Ecto neural progenitor cell (in vitro differentiated cells): ENCODE measurements around the gene EIF1.
"Not testable (repeated sequence)": the region's sequence is repeated elsewhere in the genome, so short reads cannot be mapped to it uniquely, and the experiment has no call there.

Experiments used
- DNase-seq: peaks from one replicate; pipeline ENCODE4 v3.0.0-alpha.2; 2018; ENCODE audit warnings: low spot score

Gene EIF1

DNA sequence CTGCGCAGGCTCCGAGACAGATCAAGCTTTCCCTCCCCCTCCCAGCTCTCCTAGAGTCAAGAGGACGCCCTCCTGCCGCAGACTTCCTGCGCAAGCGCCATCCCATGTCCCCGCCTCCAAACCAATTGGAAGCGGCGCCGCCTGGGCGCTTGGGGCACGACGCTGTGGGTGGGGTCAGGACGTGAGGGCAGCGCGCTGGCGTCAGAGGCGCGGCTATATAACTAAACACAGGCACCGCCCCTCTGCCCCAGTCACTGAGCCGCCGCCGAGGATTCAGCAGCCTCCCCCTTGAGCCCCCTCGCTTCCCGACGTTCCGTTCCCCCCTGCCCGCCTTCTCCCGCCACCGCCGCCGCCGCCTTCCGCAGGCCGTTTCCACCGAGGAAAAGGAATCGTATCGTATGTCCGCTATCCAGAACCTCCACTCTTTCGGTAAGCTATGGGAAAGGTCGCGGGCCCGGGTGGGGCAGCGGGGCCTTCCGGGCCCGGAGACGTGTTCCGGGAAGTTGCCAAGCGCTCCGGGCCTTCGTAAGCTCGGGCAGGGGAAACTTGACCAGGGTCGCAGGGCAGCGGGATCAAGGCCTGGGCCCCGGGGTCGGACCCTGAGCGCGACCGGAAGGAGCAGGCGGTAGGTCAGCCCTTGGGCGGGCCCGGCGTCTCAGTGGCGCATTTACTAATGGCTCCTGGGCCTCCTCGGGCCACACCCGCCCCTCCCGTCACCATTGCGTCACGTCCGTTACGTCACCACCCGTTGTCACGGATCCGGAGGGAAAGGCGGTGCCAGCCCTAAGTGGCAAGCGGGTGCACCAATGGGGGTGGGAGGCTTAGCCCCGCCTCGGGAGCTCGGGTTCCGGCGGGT lies at the start of gene EIF1:
EIF1 (plus strand) TSS at position 245 of the 856 bp plus-strand sequence; CDS start at position 399, 154 bp downstream.
- DNase-seq = peak; percentile 100

DNA sequence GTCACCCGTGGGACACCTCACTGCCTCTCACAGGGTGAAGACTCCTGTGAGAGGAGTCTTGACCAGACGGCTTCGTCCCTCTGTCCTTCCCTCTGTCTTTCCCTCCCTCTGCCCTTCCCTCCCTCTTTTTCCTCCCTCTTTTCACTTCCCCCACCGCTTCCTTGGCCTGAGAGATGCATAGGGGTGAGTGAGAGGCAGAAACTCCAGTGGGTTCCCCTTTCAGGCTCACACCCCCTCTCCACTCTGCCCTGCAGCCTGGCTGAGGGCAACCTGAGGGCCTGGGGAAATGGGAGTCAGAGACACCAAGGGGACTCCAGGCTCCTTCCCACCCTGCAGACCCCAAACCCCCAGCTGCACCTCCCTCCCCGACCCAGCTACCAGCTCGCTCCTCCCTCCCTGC lies 49.7 kb upstream of the EIF1 start:
- DNase-seq = no peak

DNA sequence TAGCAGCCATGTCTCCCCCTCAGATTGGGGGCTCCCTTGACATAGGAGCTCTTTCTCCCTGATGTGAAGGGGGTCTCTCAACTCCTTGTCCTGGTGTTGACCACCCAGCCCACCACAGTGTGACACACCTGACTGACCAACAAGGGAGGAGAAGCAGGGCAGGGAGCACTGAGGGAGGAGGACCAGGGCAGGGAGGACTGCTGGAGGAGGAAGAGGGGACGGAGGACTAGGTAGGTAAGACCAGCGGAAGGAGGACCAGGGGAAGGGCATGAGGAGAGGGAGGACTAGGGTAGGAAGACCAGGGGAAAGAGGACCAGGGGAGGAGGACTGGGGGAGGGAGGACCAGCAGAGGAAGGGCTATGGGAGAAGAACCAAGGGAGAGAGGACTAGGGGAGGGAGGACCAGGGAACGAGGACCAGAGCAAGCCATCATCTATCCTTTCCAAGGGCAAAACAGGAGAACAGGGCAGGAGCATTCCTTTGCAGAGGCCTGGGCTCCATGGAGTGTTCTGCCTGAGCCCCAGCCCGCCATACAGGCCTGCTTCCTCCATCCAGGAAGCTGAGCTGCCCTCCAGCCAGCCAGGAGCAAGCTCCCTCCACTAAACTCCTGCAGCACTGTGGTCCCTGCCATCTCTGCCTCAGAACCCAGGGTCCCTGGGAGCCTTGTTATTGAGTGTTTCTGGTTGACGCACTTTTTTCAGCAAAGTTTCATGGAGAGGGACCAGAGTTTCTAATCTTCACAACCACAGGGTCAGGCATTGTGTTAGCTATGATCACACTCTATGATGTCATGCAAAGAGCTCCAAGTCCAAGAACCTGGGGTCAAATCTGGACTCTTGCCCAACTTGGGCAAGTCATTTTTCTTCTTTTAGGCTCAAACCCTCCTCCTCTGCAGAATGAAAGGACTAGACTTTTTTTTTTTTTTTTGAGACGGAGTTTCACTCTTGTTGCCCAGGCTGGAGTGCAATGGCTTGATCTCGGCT lies 48.9 kb upstream of the EIF1 start:
- no peak for DNase-seq

DNA sequence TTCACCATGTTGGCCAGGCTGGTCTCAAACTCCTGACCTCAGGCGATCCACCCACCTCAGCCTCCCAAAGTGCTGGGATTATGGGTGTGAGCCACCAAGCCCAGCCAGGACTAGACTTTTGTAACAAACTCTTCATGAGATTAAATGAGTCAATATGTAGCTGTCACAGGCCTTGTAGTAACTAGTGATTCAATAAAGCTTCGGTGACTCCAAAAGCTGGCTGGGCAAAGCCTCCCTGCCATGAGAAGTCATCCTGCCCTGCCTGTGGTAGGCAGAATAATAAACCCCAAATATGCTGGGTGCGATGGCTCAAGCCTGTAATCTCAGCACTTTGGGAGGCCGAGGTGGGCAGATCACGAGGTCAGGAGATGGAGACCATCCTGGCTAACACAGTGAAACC lies 48.1 kb upstream of the EIF1 start:
- DNase-seq = not testable (repeated sequence)

DNA sequence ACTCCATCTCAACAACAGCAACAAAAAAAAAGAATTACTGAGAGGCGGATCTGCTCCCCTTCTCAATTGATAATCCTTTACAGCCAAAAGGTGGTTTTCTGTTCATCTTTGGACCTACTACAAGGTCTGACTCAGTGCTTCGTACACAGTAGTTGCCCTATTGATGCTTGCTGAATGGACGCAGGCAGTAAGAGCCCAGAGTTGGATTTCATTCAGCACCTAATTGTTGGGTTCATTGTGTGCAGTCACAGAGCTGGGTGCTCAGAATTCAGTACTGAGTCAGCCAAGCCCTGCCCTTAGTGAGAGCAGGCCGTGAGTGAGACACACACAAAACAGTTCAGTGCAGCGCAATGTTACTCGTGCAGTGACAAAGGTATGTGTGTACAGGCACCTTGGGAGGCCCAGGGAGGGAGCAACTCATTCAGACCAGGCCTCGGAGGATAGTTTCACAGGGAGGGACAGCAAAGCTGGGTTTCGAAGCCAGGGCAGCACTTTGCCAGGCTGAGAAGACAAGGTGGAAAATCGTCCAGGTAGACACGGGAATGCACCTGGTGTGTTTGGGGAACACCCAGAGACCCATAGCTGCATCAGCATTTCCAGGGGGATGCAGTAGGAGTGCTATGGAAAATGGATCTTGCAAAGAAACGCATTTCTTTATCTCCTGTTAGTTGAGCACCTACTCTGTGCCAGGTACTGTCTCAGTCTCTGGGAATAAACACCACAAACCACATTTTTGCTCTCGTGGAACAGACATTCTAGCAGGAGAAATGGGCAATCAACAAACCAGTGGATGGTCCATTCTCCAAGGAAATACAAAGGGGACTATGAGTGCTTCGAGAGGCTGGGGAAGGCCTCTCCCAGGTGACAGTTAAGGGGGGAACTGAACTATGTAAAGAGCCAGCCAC lies 46.2 kb upstream of the EIF1 start:
- DNase-seq = no peak

DNA sequence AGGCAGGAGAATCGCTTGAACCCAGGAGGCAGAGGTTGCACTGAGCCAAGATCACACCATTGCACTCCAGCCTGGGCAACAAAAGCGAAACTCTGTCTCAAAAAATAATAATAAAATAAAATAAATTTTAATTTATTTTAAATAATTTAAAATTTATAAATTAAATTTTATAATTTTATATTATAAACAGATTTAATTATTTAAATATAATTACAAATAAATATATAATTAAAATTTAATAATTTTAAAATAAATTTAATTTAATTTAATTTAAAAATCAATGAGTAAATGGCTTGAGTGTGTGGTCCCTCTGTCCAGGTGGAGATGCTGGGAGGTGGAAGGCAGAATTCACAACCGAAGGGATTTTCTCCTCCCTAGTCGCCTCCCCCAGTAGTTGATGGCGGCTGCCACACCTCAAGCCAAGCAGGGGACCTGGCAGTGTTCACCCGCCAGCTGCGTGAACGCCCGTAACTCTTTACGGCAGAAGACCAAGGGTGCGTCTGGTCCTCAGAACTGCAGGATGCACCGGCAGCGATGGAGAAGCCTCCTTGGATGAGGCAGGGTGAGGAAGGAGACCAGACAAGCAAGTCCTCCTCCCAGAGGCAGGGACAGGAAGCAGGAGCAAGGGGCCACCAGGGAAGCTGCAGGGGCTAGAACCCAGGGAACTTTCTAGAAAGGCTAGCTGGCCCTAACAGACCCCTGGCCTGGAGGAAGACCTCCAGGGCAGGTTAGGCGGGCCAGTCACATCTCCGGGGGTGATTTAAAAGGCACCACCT lies 41.5 kb upstream of the EIF1 start:
- no peak for DNase-seq

DNA sequence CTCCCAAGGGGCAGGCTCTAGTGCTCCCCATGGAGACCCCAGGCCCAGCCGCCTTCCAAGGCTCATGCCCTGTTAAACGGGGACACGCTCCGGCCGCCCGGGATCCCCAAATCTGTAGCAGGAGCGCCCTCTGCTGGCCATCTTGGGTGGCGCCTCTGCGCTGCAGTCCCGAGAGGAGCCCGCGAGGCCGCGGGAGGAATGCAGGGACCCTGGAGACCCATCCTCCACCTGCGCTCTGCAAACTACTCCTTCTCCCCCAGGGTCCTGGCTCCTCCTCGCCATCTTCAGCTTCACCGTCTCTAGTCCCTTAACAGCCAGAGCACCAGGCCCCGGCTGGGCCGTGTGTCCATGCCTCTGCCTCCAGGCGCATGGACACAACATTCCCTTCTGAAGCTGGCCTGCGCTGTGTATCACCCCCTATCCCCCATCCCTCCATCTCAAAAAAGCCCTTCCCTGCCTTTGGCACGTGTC lies 40.7 kb upstream of the EIF1 start:
- DNase-seq = peak; percentile 99

DNA sequence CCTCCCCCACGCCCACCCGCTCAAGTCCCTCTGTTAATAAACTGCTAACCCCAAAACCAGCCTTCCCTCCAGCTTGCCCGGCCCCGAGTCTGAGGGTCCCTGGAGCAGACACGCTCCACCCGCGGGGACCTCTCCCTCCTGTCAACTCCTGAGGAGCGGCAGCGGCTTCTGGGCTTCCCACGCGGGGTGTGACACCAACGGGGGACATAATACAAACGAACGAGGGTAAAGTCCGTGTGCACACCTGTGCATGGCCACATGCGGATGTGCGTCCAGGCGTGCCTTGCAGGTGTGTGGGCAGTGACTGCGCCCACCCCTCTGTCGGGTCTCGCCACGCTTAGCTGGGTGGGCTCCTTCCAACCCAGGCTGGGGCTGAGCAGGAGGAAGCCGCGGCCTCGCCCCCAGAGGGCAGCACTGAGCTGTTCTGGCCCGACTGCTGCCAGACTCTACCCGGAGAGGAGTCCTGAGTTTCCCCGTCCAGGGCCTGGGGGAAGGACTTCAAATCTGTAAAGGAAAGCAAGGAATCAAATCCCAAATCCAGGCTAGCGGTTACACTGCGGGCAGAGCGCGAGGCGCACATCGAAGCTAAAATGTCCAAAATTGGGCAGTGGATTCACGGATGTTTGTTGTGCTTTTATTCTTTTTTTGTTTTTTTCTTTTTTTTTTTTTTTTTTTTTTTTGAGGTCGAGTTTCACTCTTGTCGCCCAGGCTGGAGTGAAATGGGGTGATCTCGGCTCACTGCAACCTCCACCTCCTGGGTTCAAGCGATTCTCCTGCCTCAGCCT lies 40.1 kb upstream of the EIF1 start:
- DNase-seq = peak; percentile 97

DNA sequence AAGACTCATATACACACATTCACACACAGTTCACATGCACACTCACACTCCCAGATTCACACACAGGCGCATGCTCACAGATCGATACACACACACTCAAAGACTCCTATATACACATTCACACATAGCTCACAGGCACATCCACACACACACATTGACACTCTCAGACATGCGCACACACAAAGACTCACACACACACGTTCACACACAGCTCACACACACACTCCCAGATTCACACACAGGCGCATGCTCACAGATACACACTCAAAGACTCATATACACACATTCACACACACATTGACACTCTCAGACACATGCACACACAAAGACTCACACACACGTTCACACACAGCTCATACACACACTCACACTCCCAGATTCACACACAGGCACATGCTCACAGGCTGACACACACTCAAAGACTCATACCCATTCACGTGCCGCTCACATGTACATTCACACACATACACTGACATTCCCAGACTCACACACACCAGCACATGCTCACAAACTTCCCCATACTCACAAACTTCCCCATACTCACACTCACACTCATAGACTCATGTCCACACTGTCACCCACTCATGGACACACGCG lies 38.7 kb upstream of the EIF1 start:
- no peak for DNase-seq

DNA sequence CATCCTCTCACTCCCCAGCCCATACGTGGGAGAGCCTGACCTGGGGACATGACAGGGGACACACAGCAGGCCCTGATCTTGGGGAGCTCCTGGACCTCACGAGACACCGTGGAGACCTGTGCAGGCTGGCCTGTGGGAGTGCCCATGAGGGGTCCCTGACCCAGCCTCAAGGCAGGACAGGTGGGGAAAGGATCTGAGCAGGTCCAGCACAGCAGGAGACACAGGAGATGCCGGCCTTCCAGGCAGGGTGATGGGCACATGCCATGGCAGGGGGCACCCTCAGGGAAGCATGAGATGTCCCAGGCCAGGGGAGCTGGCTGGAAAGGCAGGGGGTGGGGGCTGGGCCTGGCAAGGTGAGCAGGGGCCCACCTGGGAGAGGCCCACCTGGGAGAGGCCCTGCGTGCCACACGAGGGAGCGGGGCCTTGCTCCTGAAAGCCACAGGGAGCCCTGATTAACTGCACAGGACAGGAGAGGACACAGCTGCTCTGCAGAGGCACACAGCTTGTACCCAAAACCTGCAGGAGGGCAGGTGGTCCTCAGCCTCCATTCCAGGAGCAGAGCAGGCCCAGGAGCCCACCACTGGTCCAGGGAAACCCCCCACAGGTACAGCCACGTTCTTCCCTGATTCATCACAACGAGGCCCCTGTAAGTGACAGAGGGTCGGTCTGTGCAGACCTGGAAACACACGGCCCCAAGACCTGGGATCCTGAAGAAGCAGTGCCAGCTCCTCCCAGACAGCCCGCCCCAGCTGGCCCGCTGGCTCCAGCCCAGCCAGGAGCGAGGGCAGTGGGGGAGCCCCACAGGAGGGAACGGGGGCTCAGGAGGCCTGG lies 37.7 kb upstream of the EIF1 start:
- no peak for DNase-seq

DNA sequence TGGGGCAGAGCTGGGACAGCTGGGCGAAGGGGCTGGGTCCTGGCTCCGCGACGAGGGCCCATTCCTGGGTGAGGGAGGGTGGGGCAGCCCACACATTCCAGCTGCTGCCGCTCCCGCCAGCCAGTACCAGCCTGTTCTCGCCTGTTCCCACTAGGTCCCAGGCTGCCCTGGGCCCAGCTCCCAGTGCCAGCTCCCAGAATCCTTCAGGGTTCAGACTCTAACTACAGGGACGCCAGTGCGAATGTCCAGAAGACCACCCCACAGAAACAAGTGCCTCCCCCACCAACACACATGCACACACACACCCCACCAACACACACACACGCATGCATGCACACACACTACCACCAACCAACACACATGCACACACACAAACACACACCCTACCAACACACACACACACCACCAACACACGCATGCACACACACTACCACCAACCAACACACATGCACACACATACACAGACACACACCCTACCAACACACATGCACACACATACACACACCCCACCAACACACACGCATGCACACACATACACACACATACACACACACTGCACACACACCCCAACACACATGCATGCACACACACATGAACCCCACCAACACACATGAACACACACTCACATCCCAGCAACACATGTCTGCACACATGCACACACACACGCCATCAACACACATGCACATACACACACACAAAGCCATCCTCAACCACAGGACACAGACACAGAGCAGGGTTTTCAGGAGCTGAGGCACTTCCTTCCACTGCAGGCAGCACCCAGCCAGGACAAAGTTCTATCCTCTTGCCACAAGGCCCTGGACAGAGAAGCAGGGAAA lies 36.8 kb upstream of the EIF1 start:
- peak; percentile 52 for DNase-seq

DNA sequence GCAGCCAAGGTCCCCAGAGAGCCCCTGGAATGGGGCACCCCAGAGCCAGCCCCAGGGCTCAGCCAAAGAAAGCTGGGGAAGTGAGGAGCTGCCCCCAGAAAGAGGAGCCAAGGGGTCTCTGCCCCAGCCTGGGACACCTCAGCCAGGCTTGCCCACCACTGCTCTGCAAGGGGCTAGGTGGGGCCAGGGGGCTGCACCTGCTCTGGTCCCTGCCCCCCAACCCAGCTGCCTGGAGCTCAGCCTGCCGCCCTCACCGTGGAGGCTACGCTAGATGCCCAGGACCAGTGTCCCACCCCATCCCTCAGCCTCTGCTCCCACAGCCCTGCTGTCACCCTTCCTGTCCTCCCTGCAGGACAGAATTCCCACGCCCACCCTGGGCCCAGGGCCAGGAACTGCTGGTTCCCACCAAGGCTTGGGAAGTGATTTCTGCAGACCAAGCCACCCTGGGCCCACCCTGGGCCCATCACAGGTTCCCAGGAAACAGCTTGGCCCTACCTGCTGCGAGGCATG lies 36.2 kb upstream of the EIF1 start:
- DNase-seq = no peak

DNA sequence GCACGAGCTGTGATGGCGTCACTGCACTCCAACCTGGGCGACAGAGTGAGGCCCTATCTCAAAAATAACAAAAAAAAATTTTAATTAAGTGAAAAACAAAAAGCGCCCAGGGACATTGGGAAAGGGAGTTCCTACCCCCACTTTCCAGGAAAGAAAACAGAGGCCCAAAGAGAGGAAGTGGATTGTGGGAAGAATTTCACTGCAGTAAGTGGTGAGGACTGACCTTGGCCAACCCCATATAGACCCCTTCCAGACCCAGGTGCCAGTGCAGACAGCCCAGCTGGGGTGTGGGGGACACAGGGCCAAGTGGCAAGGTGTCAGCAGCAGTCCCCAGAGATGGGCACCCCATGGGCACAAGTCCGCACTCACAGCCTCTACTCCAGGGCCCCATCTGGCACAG lies 35.3 kb upstream of the EIF1 start:
- no peak for DNase-seq

DNA sequence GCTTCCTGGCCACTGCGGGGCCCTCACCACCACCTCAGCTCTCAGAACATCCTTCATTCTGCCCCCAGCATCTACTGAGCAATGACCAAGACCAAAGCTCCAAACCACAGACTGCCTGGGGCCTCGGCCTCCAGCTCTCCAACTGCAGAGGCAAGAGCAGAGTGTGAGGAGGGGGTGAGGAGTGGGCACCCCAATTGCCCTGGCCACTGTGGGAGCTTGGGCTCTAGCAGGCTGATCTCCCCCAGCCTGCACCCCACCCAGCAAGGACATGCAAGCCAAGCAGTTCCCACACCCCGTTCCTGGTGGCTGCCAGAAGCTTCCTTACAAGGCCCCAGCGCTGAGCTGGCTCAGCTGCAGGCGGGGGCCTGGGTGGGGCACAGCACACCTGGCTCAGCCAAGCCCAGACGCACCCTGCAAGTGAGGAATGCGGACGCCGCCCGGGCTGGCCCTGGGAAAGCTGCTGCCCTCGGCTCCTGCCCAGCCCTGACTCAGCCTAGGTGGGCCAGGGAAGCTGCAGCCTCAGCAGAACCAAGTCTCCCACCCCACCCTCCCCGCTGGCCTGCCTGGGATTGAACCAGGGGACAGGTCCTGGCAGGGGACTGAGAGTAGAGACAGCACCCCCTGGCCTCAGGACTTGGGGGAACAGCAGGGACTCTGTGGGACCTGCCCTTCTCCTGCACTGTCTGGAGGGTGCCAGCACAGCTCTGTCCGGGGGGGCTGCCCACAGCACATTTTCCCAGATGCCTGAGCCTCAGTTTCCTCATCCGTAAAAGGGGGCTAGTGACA lies 34.6 kb upstream of the EIF1 start:
- DNase-seq = peak; percentile 50

DNA sequence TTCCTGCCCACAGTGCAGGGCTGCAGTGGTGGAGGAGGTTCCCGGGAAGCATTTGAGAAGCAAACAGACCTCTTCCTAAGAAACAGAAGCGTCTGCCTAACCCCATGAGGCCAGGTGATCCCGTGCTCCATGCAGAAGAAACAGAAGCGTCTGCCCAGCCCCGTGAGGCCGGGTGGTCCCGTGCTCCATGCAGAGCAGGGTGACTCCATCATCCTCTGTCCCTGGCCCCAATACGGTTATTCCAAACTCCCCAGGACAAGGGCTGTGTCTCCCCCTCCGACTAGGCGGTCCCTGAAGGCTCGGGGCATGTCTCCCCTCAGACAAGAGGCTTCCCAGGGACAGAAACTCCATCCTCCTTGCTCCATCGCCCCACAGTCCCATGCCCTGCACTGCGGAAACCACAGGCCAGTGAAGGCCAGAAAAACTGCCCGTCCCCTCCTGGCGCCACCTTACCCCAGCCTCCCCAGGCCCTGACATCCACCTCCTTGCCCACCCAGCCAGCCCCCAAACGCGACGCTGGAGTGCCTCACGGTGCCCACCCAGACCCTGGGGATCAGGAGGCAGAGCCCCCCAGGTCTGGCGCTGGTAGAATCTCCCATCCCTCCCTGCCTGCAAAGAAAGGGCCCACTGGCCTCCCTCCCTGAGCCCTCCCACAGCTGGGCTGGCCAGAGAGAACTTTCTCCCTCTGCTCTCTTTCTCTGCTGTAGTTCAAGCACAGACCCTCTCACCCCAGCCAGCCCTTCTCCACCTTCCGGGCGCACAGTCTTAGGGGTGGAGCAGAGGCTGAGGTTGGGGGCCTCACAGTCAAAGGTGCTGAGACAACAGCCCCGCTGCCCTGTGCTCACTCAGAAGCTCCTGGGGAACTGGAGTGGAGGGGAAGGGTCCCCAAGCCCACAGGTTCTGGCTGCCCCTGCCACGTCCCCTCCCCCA lies 33.7 kb upstream of the EIF1 start:
- DNase-seq = peak; percentile 60
